Fibroblast of the conjunctiva (primary cell): ENCODE results near the gene COLEC12.

ENCODE experiments used
- DNase-seq: peaks from one replicate; pipeline ENCODE4 v3.0.0-alpha.2; 2010; ENCODE audit warnings: low read depth

Gene COLEC12

GRCh38 chr18:435940-436339, 64.6 kb downstream of the COLEC12 start:
- DNase-seq = no peak

GRCh38 chr18:434410-434809, 66.1 kb downstream of the COLEC12 start:
- DNase-seq = peak; percentile 73

- no peak for DNase-seq
Observed at GRCh38 chr18:433960-434359, 66.5 kb downstream of the COLEC12 start.

- DNase-seq = peak; percentile 46
Observed at GRCh38 chr18:433298-433697, 67.2 kb downstream of the COLEC12 start.

- DNase-seq = no peak
Observed at GRCh38 chr18:432791-433190, 67.7 kb downstream of the COLEC12 start.

- DNase-seq = peak; percentile 49
Observed at GRCh38 chr18:429030-429429, 71.5 kb downstream of the COLEC12 start.

GRCh38 chr18:427005-427404, 73.5 kb downstream of the COLEC12 start:
- peak; percentile 51 for DNase-seq

- no peak for DNase-seq
Observed at GRCh38 chr18:425106-425745, 75.3 kb downstream of the COLEC12 start.

GRCh38 chr18:424668-425067, 75.8 kb downstream of the COLEC12 start:
- no peak for DNase-seq

GRCh38 chr18:424071-424661, 76.3 kb downstream of the COLEC12 start:
- DNase-seq = no peak

- no peak for DNase-seq
Observed at GRCh38 chr18:422966-423365, 77.5 kb downstream of the COLEC12 start.

- DNase-seq = no peak
Observed at GRCh38 chr18:421247-422155, 79.0 kb downstream of the COLEC12 start.

- no peak for DNase-seq
Observed at GRCh38 chr18:420661-421246, 79.7 kb downstream of the COLEC12 start.

GRCh38 chr18:419541-420175, 80.8 kb downstream of the COLEC12 start:
- DNase-seq = no peak

- DNase-seq = no peak
Observed at GRCh38 chr18:417495-417894, 83.0 kb downstream of the COLEC12 start.

- DNase-seq = no peak
Observed at GRCh38 chr18:416930-417329, 83.6 kb downstream of the COLEC12 start.

GRCh38 chr18:415617-416612, 84.6 kb downstream of the COLEC12 start:
- DNase-seq = no peak

- no peak for DNase-seq
Observed at GRCh38 chr18:415047-415446, 85.5 kb downstream of the COLEC12 start.

- DNase-seq = no peak
Observed at GRCh38 chr18:413233-413632, 87.3 kb downstream of the COLEC12 start.

GRCh38 chr18:410047-410455, 90.5 kb downstream of the COLEC12 start:
- DNase-seq = no peak

GRCh38 chr18:408367-408766, 92.1 kb downstream of the COLEC12 start:
- DNase-seq = no peak
